HepG2 (cell line): ENCODE results near the gene TJAP1. TPM values are rescaled to one million over a fixed set of nuclear protein-coding genes. Genes with fewer than 3 reads are reported as not detected.

Source experiments
- HNF4G ChIP-seq, 2 experiments: sonication (generic) in 1 of 2; formaldehyde crosslinking in 1 of 2; IDR thresholded peaks; 2 replicates each; pipeline versions ENCODE4 v1.4.0 to v1.6.1; 2011 to 2020; ENCODE audit warnings: borderline replicate concordance in 2 of 2, low read depth in 2 of 2, mild to moderate bottlenecking in 2 of 2, low read length in 1 of 2, missing genetic modification reagents in 1 of 2, moderate library complexity in 1 of 2
- KLF12 ChIP-seq: sonication (generic); formaldehyde crosslinking; IDR thresholded peaks from 2 replicates; pipeline ENCODE4 v1.4.0; 2020; ENCODE audit warnings: missing genetic modification reagents, borderline replicate concordance
- NR2C2 ChIP-seq: sonication (generic); formaldehyde crosslinking; IDR thresholded peaks from 2 replicates; pipeline ENCODE4 v1.4.0; 2020; ENCODE audit warnings: missing genetic modification reagents, mild to moderate bottlenecking, moderate library complexity, borderline replicate concordance
- NR2F2 ChIP-seq: IDR thresholded peaks from 2 replicates; pipeline ENCODE4 v1.6.1; 2012; ENCODE audit warnings: low read depth, inconsistent platforms, borderline replicate concordance
- REXO4 ChIP-seq: sonication (generic); formaldehyde crosslinking; IDR thresholded peaks from 2 replicates; pipeline ENCODE4 v1.8.0; 2022; ENCODE audit warnings: missing genetic modification reagents, mild to moderate bottlenecking, borderline replicate concordance
- ZNF543 ChIP-seq: sonication (generic); formaldehyde crosslinking; IDR thresholded peaks from 2 replicates; pipeline ENCODE4 v1.4.0; 2020; ENCODE audit warnings: mild to moderate bottlenecking, missing genetic modification reagents
- polyA plus RNA-seq, 8 experiments: library from polyadenylated mRNA; depleted of rRNA in 3 of 8; stranded (reverse) in 7 of 8; unstranded in 1 of 8; fragments of >200 nt; fragmentation: Illumina TruSeq in 4 of 8; extraction: Trizol in 4 of 8; gene quantifications; 2 replicates each; pipeline versions ENCODE4 v1.2.1 to v1.2.3, GENCODE V29; 2011 to 2016; ENCODE audit warnings: low read depth in 4 of 8, missing spikeins in 1 of 8, mixed read lengths in 1 of 8; ENCODE audit not compliant: insufficient read depth in 1 of 8
- total RNA-seq, 5 experiments: library from RNA; depleted of rRNA; stranded (reverse); fragments of >200 nt; fragmentation: Illumina TruSeq; extraction: Trizol; gene quantifications; 2 replicates each; pipeline ENCODE4 v1.2.3, GENCODE V29; 2016; ENCODE audit warnings: low read depth in 1 of 5
- TF ChIP-seq, protein P1 (sequence below): sonication (generic); formaldehyde crosslinking; IDR thresholded peaks from 2 replicates; pipeline ENCODE4 v1.4.0; 2020; ENCODE audit warnings: mild to moderate bottlenecking, missing genetic modification reagents
- TF ChIP-seq, protein P2 (sequence below): conservative IDR thresholded peaks from 2 replicates; pipeline ENCODE4 v1.6.1; 2018; ENCODE audit warnings: missing genetic modification reagents
- TF ChIP-seq, protein P3 (sequence below): sonication (generic); formaldehyde crosslinking; IDR thresholded peaks from 2 replicates; pipeline ENCODE4 v1.4.0; 2020; ENCODE audit warnings: mild to moderate bottlenecking, missing genetic modification reagents
- TF ChIP-seq, protein P4 (sequence below): sonication (generic); formaldehyde crosslinking; IDR thresholded peaks from 2 replicates; pipeline ENCODE4 v1.4.0; 2020; ENCODE audit warnings: missing genetic modification reagents

TJAP1 gene
- total and polyA plus RNA-seq, 2 of the 13 experiments (the other 11 are each of a cell fraction or from before 2014, with no cell fraction given) = 15.7 to 41.6 TPM

DNA sequence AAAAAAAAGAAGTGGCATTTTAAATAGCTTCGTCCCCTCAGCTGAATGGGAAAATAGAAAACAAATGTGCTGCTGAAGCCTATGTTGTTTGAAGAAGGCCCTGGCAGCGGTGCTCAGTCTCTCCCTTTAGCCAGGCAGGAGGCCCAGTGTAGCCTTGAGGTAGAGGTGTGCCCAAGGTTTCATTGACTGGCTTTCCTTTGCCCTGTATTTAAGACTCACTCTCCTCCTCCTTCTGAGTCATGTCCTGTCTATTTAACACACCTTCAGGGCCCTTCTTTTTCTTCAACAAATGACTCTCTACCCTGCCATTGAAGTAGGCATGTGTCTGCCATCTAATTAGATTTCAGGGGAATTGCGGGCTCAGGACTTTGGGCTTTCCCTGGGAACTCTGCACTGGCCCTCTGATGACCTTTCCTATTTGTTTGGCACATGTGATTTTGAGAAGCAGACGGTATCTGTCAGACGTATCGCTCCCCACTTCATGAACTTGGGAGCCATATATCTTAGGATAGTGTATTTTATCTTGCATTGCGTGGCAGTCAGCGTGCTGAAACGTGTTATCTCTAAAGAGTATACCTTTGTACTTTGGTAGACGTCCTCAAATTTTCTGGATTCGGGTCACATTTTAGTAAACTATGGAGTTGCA is 4.3 kb downstream of the TJAP1 start (continued):
- TF ChIP-seq, protein P1, sequence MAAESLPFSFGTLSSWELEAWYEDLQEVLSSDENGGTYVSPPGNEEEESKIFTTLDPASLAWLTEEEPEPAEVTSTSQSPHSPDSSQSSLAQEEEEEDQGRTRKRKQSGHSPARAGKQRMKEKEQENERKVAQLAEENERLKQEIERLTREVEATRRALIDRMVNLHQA (CRISPR knock-in tag) = no peak
- TF ChIP-seq, protein P2, sequence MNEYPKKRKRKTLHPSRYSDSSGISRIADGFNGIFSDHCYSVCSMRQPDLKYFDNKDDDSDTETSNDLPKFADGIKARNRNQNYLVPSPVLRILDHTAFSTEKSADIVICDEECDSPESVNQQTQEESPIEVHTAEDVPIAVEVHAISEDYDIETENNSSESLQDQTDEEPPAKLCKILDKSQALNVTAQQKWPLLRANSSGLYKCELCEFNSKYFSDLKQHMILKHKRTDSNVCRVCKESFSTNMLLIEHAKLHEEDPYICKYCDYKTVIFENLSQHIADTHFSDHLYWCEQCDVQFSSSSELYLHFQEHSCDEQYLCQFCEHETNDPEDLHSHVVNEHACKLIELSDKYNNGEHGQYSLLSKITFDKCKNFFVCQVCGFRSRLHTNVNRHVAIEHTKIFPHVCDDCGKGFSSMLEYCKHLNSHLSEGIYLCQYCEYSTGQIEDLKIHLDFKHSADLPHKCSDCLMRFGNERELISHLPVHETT (CRISPR knock-in tag) = no peak
- TF ChIP-seq, protein P3, sequence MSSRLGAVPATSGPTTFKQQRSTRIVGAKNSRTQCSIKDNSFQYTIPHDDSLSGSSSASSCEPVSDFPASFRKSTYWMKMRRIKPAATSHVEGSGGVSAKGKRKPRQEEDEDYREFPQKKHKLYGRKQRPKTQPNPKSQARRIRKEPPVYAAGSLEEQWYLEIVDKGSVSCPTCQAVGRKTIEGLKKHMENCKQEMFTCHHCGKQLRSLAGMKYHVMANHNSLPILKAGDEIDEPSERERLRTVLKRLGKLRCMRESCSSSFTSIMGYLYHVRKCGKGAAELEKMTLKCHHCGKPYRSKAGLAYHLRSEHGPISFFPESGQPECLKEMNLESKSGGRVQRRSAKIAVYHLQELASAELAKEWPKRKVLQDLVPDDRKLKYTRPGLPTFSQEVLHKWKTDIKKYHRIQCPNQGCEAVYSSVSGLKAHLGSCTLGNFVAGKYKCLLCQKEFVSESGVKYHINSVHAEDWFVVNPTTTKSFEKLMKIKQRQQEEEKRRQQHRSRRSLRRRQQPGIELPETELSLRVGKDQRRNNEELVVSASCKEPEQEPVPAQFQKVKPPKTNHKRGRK = no peak
- TF ChIP-seq KLF12 (CRISPR knock-in tag) = no peak
- 0 out of 2 replicates have a peak, but pooled peaks have one; percentile 20 for TF ChIP-seq NR2C2
- TF ChIP-seq, protein P4, sequence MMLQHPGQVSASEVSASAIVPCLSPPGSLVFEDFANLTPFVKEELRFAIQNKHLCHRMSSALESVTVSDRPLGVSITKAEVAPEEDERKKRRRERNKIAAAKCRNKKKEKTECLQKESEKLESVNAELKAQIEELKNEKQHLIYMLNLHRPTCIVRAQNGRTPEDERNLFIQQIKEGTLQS = no peak
- TF ChIP-seq NR2F2 = no peak
- TF ChIP-seq ZNF543 (CRISPR knock-in tag) = no peak
- TF ChIP-seq HNF4G (IDR thresholded peaks at IDR 0.05; ENCODE audit: borderline replicate concordance, low read depth, low read length) = peak; percentile 60; the same call in 1 of the 2 replicates
- no peak for TF ChIP-seq HNF4G (CRISPR knock-in tag; IDR thresholded peaks at IDR 0.05; ENCODE audit: borderline replicate concordance, low read depth)
- no peak for TF ChIP-seq REXO4 (CRISPR knock-in tag)
